GM12878 (cell line): ENCODE results near the gene TEDC1. TPM values are rescaled to one million over a fixed set of nuclear protein-coding genes. Genes with fewer than 3 reads are reported as not detected.

Experiments used
- ATAC-seq: fragments of 200-7000 bp; cut with Tn5 transposase; 3 replicates; pipeline ENCODE4 v1.9.1; 2020; ENCODE audit warnings: mild to moderate bottlenecking, moderate library complexity
- BruUV-seq: library from RNA; stranded (reverse); fragments of 400-500 nt; replicated peaks from 2 replicates; lab custom pipeline; 2021; lab: Mats Ljungman, UMichigan
- CTCF ChIA-PET: fragments of 300-600 bp; sonication (Branson Sonifier 250); formaldehyde crosslinking; extraction: SDS; loops from one replicate; lab custom pipeline; 2021; ENCODE audit warnings: inconsistent platforms; lab: Yijun Ruan, JAX
- POLR2A ChIA-PET: fragments of 350-600 bp; formaldehyde crosslinking; extraction: SDS; loops from one replicate; lab custom pipeline; 2021; ENCODE audit warnings: inconsistent platforms; lab: Charles Lee
- RAD21 ChIA-PET: fragments of 300-600 bp; sonication (Branson Sonifier 250); formaldehyde crosslinking; loops from one replicate; lab custom pipeline; 2023; ENCODE audit warnings: antibody characterized with exemption; ENCODE audit not compliant: unreplicated experiment; lab: Charles Lee
- SMC1A ChIA-PET: fragments of 300-600 bp; sonication (Branson Sonifier 250); formaldehyde crosslinking; loops from one replicate; lab custom pipeline; 2023; ENCODE audit not compliant: unreplicated experiment, uncharacterized antibody; lab: Charles Lee
- DNase-seq: peaks from one replicate; pipeline ENCODE4 v3.0.0-alpha.2; 2011; ENCODE audit warnings: low read depth, low spot score
- FAIRE-seq: peaks from 3 replicates; lab custom pipeline; 2011; peaks lifted over from hg19 to GRCh38; lab: Jason Lieb, UNC
- H2AFZ ChIP-seq: 2 replicates; pipeline ENCODE4 v1.6.0; 2011; ENCODE audit warnings: low read depth, low read length, control low read depth; ENCODE audit not compliant: control insufficient read depth
- H3K27ac ChIP-seq: 2 replicates; pipeline ENCODE4 v1.5.1; 2011; ENCODE audit warnings: control low read depth; ENCODE audit not compliant: control insufficient read depth, insufficient read depth
- H3K27me3 ChIP-seq, 2 experiments: replicated peaks in 1 of 2; 2 replicates each; pipeline versions ENCODE4 v1.6.0 to v1.6.1; 2011; ENCODE audit warnings: low read length in 1 of 2; ENCODE audit not compliant: control insufficient read depth in 2 of 2, insufficient read depth in 2 of 2
- H3K36me3 ChIP-seq, 2 experiments: 2 replicates each; pipeline ENCODE4 v1.5.1; 2011; ENCODE audit warnings: low read length in 1 of 2; ENCODE audit not compliant: control insufficient read depth in 2 of 2, insufficient read depth in 2 of 2
- H3K4me1 ChIP-seq: 2 replicates; pipeline ENCODE4 v1.6.1; 2011; ENCODE audit warnings: mild to moderate bottlenecking, low read length, moderate library complexity, mixed read lengths; ENCODE audit not compliant: control insufficient read depth, insufficient read depth
- H3K4me2 ChIP-seq: 2 replicates; pipeline ENCODE4 v1.6.0; 2011; ENCODE audit warnings: control low read depth; ENCODE audit not compliant: control insufficient read depth, insufficient read depth
- H3K4me3 ChIP-seq: fragments of 200-600 bp; sonication (generic); 2 replicates; pipeline ENCODE4 v1.5.1; 2016
- H3K79me2 ChIP-seq: 2 replicates; pipeline ENCODE4 v1.6.0; 2011; ENCODE audit warnings: low read length; ENCODE audit not compliant: control insufficient read depth, insufficient read depth
- H3K9ac ChIP-seq: 2 replicates; pipeline ENCODE4 v1.8.0; 2011; ENCODE audit warnings: low read length, control low read depth, mixed read lengths; ENCODE audit not compliant: control insufficient read depth, insufficient read depth
- H3K9me3 ChIP-seq: replicated peaks from 3 replicates; pipeline ENCODE4 v1.5.1; 2011; ENCODE audit warnings: mild to moderate bottlenecking, low read length; ENCODE audit not compliant: control insufficient read depth, insufficient read depth
- H4K20me1 ChIP-seq: 2 replicates; pipeline ENCODE4 v1.6.0; 2011; ENCODE audit not compliant: control insufficient read depth, insufficient read depth
- CHD2 ChIP-seq: IDR thresholded peaks from 2 replicates; pipeline ENCODE4 v1.6.1; 2011; ENCODE audit warnings: low read depth, low read length, improper control_type of control experiment, borderline replicate concordance
- CUX1 ChIP-seq: IDR thresholded peaks from 2 replicates; pipeline ENCODE4 v1.6.1; 2012; ENCODE audit warnings: improper control_type of control experiment, low read depth, low read length; ENCODE audit not compliant: insufficient replicate concordance
- FOS ChIP-seq: IDR thresholded peaks from 3 replicates; pipeline ENCODE4 v1.6.1; 2011; ENCODE audit warnings: borderline replicate concordance; ENCODE audit not compliant: insufficient read length; ENCODE audit errors: extremely low read depth
- FOXM1 ChIP-seq: IDR thresholded peaks from 2 replicates; pipeline ENCODE4 v1.6.1; 2012; ENCODE audit warnings: low read depth, mild to moderate bottlenecking, inconsistent platforms, low read length, moderate library complexity
- HDAC6 ChIP-seq: fragments of 200-600 bp; sonication (generic); IDR thresholded peaks from one replicate; pipeline ENCODE4 v1.8.0; 2017; ENCODE audit warnings: antibody characterized with exemption; ENCODE audit not compliant: unreplicated experiment
- LARP7 ChIP-seq: fragments of 450-650 bp; IDR thresholded peaks from 2 replicates; pipeline ENCODE4 v1.6.1; 2017; ENCODE audit warnings: mild to moderate bottlenecking
- NBN ChIP-seq: fragments of 450-650 bp; IDR thresholded peaks from 2 replicates; pipeline ENCODE4 v1.6.1; 2016
- SPI1 ChIP-seq: IDR thresholded peaks from 2 replicates; pipeline ENCODE4 v1.6.1; 2011; ENCODE audit warnings: low read depth, mild to moderate bottlenecking, low read length, moderate library complexity, borderline replicate concordance; ENCODE audit not compliant: insufficient read depth
- ZBTB40 ChIP-seq: fragments of 450-650 bp; IDR thresholded peaks from 2 replicates; pipeline ENCODE4 v1.6.1; 2016; ENCODE audit warnings: mild to moderate bottlenecking, moderate library complexity, borderline replicate concordance
- ZNF217 ChIP-seq: fragments of 450-650 bp; IDR thresholded peaks from 2 replicates; pipeline ENCODE4 v1.6.1; 2017; ENCODE audit warnings: antibody characterized with exemption, mild to moderate bottlenecking
- ZNF384 ChIP-seq: IDR thresholded peaks from 2 replicates; pipeline ENCODE4 v1.6.1; 2012; ENCODE audit warnings: low read depth, mild to moderate bottlenecking, low read length, improper control_type of control experiment, borderline replicate concordance
- WGBS: methylation state at CpG from one replicate; pipeline ENCODE4 v1.1.6; 2016; ENCODE audit warnings: low lambda C conversion rate; ENCODE audit not compliant: insufficient replicate concordance, insufficient coverage; ENCODE audit errors: missing lambda C conversion rate; 5-methylcytosine and 5-hydroxymethylcytosine counted together
- in situ Hi-C: fragments of 300-500 bp; cut with MboI; formaldehyde crosslinking; loops from 9 replicates; pipeline ENCODE4 v1.14.3; 2018; ENCODE audit warnings: mixed read lengths
- intact Hi-C: fragments of 100-400 bp; cut with micrococcal nuclease; formaldehyde crosslinking; loops from one replicate; pipeline ENCODE4 v1.14.2; 2022; ENCODE audit not compliant: unreplicated experiment
- polyA plus RNA-seq, 11 experiments: library from polyadenylated mRNA; depleted of rRNA in 4 of 11; unstranded in 6 of 11; stranded (reverse) in 5 of 11; fragments of >200 nt; fragmentation: Nextera tagmentation in 4 of 11; fragmentation: Illumina TruSeq in 1 of 11; extraction: Ambion mirVana in 4 of 11; extraction: Trizol in 1 of 11; gene quantifications; 1 replicate in 1 of 11; 2 replicates in 10 of 11; pipeline versions ENCODE4 v1.2.1 to v1.2.3, GENCODE V29; 2011 to 2016; ENCODE audit warnings: inconsistent platforms in 2 of 11, missing spikeins in 2 of 11, low read depth in 1 of 11
- total RNA-seq, 4 experiments: library from RNA; depleted of rRNA in 3 of 4; stranded (reverse); fragments of >200 nt in 3 of 4; fragmentation: Illumina TruSeq in 1 of 4; extraction: Trizol in 1 of 4; gene quantifications; 2 replicates each; pipeline versions ENCODE4 v1.2.1 to v1.2.3, GENCODE V29; 2013 to 2021

TEDC1 gene
- total and polyA plus RNA-seq, 10 of the 15 experiments (the other 5 are each of a cell fraction or from before 2014, with no cell fraction given), result 0.19 to 34.2 (median 14.5) TPM

GRCh38 chr14:105449276-105450122 lies 41.5 kb upstream of the TEDC1 start:
- H3K79me2 ChIP-seq, result no peaks in the 10 kb centered on the region
- no TSS peak for BruUV-seq
- SMC1A ChIA-PET, result no interaction called here
- no peak overlapping the region for H3K27ac ChIP-seq
- no peak overlapping the region for H3K9ac ChIP-seq
- RAD21 ChIA-PET, result no interaction called here
- H2AFZ ChIP-seq, result no peak overlapping the region
- no peak overlapping the region for H3K4me3 ChIP-seq
- H3K4me2 ChIP-seq, result no peak overlapping the region
- H4K20me1 ChIP-seq, result no peaks in the 10 kb centered on the region
- DNase-seq (no peak), FAIRE-seq (no peak), ATAC-seq (no peak)
- no peaks in the 10 kb centered on the region for H3K9me3 ChIP-seq
- peaks cover 3 to 31% of the 10 kb centered on the region in 2 experiments; a peak in 3 of 4 replicates for H3K36me3 ChIP-seq
- CTCF ChIA-PET, result interaction anchor here (1.0 kb wide), 1 partner anchor 40 kb away, joined by 3 read pairs; no protein-coding TSS in a partner anchor
- in situ Hi-C loops (no loop called here), intact Hi-C loops (no loop called here)
- WGBS, result 97% methylated on average over 38 of the region's 47 CpGs
- no peaks in the 10 kb centered on the region for H3K27me3 ChIP-seq
- POLR2A ChIA-PET, result no interaction called here
- H3K4me1 ChIP-seq, result no peaks in the 10 kb centered on the region
- TF ChIP-seq FOS (no peak), CUX1 (no peak), LARP7 (no peak), HDAC6 (no peak), SPI1 (no peak), FOXM1 (no peak), NBN (no peak), CHD2 (no peak), ZBTB40 (no peak), ZNF217 (no peak), ZNF384 (no peak)
